OCI-LY1 (cell line): ENCODE measurements around the gene CCHCR1.
"Not testable (repeated sequence)": the region's sequence is repeated elsewhere in the genome, so short reads cannot be mapped to it uniquely, and the experiment has no call there.

ENCODE experiments used
- EZH2 ChIP-seq: fragments of 200-600 bp; sonication (generic), shearing (Covaris generic); IDR thresholded peaks from 2 replicates; pipeline ENCODE4 v1.8.0; 2017; ENCODE audit warnings: borderline replicate concordance, mixed run types, mild to moderate bottlenecking, antibody characterized with exemption, low read length, moderate library complexity, mixed read lengths
- TF ChIP-seq, protein P1 (sequence below): fragments of 200-600 bp; sonication (generic), shearing (Covaris generic); IDR thresholded peaks from 2 replicates; pipeline ENCODE4 v1.5.1; 2017; ENCODE audit warnings: mild to moderate bottlenecking, antibody characterized with exemption, low read length, moderate library complexity, mixed read lengths

DNA sequence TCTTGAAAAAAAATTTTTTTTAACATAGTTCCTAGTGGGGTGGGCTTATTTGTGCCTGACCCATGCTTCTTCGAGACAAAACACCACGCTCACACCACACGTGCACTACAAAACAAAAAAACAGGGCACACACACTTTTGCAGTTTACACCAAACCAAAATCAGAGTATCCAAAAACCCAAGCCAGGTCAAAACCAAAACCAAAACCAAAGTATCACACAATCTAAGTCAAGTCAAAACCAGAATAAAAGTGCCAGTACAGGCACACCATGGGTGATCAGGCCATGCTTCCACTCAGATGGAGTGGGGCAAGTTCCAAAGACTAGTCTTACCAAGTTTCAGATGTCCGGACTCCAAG lies 28.1 kb upstream of the CCHCR1 start:
- TF ChIP-seq, protein P1, sequence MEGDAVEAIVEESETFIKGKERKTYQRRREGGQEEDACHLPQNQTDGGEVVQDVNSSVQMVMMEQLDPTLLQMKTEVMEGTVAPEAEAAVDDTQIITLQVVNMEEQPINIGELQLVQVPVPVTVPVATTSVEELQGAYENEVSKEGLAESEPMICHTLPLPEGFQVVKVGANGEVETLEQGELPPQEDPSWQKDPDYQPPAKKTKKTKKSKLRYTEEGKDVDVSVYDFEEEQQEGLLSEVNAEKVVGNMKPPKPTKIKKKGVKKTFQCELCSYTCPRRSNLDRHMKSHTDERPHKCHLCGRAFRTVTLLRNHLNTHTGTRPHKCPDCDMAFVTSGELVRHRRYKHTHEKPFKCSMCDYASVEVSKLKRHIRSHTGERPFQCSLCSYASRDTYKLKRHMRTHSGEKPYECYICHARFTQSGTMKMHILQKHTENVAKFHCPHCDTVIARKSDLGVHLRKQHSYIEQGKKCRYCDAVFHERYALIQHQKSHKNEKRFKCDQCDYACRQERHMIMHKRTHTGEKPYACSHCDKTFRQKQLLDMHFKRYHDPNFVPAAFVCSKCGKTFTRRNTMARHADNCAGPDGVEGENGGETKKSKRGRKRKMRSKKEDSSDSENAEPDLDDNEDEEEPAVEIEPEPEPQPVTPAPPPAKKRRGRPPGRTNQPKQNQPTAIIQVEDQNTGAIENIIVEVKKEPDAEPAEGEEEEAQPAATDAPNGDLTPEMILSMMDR: not testable (repeated sequence)
- TF ChIP-seq EZH2: not testable (repeated sequence)
